ENCODE measurements around the gene KRT75.
"Not testable (repeated sequence)": the region's sequence is repeated elsewhere in the genome, so short reads cannot be mapped to it uniquely, and the experiment has no call there.

Gene KRT75

GRCh38 chr12:52415870-52416750 is 18.1 kb downstream of the KRT75 start:
- DNase-seq, result no peak

DNA sequence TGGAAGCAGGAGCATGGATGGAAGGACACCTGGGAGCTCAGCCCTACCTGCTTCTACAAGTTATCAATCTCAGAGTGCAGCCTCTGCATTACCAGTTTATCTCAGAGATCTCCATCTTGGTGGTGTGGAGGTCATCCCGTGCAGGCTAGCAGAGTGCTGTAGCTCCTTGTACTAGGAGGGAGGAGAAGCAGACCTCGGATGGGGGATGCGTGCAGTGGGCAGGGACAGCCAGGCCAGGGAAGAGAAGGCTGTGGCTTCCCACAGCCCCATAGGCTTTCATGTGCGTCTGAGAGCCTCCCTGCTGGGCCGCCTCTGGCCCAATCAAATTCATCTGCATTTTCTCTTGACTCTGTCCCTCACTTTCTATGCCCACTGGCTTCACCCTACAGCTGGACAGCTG is 19.2 kb downstream of the KRT75 start:
- no peak for DNase-seq

DNA sequence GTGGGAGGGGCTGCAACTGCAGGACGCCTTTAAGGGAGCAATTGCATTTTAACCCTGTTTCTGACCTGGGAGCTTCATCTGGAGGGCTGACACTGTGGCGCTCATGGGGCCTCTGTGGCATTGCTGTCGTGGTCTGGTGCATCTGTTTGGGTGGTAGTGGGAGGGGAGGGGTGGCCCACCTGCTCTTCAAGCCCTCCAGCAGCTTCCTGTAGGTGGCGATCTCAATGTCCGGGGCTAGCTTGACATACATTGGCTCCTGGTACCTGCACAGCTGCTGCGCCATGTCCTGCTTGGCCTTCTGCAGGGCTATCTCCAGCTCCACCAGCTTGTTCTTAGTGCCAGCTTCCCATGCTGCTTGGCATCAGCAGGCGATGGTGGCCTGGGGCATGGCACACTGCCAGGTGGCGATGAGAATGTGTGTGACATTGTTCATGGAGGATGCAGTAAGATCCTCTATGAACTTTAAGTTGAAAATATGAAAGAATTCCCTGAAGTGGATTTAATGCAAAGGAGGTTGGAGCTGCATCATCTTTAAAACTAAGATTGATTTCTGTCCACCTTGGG is 20.3 kb downstream of the KRT75 start:
- DNase-seq, result no peak

GRCh38 chr12:52413202-52413601 is 21.0 kb downstream of the KRT75 start:
- DNase-seq, result no peak

- DNase-seq, result no peak
Observed at GRCh38 chr12:52411815-52412214, 22.4 kb downstream of the KRT75 start.

GRCh38 chr12:52410589-52411248 is 23.5 kb downstream of the KRT75 start:
- not testable (repeated sequence) for DNase-seq

GRCh38 chr12:52407918-52408317 is 26.3 kb downstream of the KRT75 start:
- DNase-seq, result no peak

DNA sequence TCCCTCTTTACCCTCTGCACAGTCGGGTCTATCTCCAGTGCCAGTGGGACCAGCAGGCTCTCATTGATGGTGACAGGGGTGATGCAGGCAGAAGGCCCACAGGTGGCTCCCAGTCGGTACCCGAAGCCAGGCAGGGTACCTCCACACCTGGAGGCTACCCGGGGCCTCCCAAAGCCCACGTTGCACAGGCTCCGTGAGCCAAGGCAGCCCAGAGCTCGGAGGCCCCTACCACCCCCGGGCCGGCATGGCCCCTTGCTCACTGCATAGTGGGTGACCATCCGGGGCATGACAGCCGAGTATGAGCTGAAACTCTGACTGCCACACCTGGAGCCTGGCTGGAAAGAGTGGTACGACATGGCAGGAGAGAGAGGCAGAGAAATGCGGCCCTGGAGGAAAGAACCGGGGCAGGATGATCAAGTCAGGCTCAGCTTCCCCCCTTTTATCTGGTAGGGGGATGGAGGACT is 28.2 kb downstream of the KRT75 start, which contains the start of gene KRT82:
TSS of gene KRT82 (minus strand) at position 414 of the 464 bp plus-strand sequence. CDS start at position 356, 58 bp downstream.
- DNase-seq, result no peak

DNA sequence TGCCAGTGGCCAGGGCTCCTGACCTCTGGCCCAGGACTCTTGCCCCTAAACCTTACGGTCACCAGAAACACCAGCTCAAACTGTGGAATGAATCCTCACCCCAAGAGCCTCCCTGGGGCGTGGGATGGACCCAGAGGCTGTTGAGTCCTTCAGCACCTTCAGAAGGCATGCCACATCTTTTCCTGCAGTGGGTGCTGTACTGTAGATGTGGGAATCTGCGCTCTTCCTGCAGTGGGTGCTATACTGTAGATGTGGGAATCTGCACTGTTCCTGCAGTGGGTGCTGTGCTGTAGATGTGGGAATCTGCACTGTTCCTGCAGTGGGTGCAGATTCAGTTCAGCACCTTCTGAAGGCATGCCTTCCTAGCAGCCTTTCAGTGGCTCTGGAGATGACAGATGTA is 29.2 kb downstream of the KRT75 start:
- no peak for DNase-seq

GRCh38 chr12:52403561-52403960 is 30.6 kb downstream of the KRT75 start:
- DNase-seq, result no peak

- DNase-seq, result no peak
Observed at GRCh38 chr12:52402873-52403540, 31.2 kb downstream of the KRT75 start.

GRCh38 chr12:52402377-52402776 is 31.8 kb downstream of the KRT75 start:
- DNase-seq, result no peak

DNA sequence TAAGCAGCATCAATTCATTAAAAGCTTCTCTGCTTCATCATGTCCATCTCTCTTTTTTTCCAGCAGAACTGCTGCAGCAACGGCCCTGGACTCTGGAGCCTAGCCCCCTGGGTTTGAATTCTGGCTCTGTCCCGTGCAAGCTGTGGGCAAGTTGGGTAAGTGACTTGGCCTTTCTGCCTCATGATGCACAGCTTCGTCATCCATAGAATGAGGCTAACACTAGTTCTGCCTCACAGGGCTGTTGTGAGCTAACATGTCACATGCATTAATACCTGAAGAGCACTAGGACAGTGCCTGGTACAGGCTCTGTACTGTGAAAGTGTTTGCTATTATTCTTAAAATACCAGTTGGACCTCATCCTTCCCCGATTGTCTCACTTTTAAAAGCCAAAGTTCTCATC is 32.2 kb downstream of the KRT75 start:
- DNase-seq, result no peak

GRCh38 chr12:52401526-52401925 is 32.6 kb downstream of the KRT75 start:
- DNase-seq, result no peak

- no peak for DNase-seq
Observed at GRCh38 chr12:52400906-52401305, 33.3 kb downstream of the KRT75 start.

DNA sequence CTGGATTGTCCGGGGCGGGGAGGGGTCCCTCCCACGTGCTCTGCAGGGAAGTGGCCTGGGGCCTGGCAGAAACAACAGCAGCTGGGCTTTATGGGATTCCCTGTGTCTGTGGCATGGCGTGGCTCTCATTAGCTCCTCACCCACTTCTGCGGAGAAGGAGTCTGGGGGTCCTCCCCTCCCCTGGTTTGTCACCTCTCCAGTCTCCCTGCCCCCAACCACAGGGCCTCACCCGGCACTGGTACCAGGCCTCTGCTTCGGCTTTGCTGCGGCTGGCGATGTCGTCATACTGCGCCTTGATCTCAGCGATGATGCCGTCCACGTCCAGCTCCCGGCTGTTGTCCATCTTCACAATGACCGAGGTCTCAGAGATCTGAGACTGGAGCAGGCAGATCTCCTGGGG is 34.4 kb downstream of the KRT75 start:
- no peak for DNase-seq

- DNase-seq, result no peak
Observed at GRCh38 chr12:52398176-52398575, 36.0 kb downstream of the KRT75 start.

GRCh38 chr12:52396656-52397055 is 37.5 kb downstream of the KRT75 start:
- DNase-seq, result no peak

- no peak for DNase-seq
Observed at GRCh38 chr12:52395761-52396434, 38.3 kb downstream of the KRT75 start.

DNA sequence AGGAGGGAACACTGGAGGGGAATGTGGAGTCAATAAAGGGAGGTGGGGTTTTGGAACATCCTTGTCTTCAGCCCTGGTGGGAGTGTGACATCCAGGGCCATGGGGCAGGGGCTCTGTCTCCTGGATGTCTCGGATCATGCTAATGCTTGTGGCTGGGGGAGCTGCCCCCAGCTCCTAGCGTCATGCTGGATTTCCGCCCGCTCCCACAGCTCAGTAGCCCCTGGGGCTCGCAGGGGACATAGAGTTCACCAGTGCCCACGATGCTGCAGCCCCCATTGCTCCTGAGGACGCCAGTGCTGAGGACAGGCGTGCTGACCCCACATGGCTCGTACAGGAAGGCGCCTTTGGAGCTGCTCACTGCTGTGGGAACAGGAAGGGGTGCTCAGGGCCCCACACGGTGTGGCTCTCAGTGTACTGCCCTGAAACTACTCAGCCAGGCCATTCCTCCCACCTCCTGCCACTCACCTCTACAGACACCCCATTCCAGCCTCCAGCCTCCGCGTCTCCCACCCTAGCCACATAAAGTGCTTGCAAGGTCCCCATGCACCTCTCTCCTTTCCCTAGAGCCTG is 39.2 kb downstream of the KRT75 start:
- DNase-seq, result no peak

DNA sequence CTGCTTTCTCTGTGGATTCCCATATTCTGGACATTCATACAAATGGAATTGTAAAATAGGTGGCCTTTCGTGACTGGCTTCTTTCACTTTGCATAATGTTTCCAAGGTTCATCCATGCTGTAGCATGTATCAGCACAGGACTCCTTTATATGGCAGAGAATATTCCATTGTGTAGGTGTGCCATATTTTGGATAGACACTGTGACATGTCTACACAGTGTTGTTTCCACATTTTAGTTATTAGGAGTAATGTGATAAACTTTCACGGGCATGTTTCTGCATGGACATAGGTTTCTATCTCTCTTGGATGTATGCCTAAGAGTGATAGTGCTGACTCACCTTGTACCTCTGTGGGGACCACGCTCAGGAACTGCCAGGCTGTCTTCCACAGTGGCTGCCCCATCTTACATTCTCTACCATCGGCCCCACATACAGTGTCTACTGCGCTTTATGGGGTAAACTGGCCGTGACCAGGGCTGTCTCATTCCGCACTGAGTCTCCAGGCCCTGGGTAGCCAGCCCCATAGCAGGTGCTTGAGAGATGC is 41.6 kb downstream of the KRT75 start:
- DNase-seq, result no peak

DNA sequence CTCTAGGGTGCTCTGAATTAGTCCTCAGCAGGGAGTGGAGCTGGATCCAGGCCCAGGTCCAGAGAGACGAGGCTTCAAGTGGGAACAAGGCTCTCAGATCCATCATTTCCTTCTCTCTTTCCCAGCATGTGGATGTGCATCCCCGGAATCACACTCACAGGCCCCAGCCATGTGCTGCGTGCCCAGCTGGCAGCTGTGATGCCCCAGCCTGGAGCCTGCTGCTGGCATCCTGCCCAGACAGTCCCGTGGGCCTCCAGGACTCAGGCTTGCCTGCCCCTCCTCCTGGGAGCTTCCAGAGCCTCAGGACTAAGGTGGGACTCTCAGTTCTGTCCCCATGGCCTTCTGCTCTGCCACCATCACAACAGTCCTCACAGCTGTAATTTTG is 42.6 kb downstream of the KRT75 start:
- DNase-seq, result peak; percentile 49
